SK-N-SH (cell line): Measurements from ENCODE around the gene PEMT. TPM values are rescaled to one million over a fixed set of nuclear protein-coding genes. Genes with fewer than 3 reads are reported as not detected.
"Not testable (repeated sequence)": the region's sequence is repeated elsewhere in the genome, so short reads cannot be mapped to it uniquely, and the experiment has no call there.

Experiments
- CTCF ChIA-PET: fragments of 300-600, 350-600 bp; formaldehyde crosslinking; extraction: SDS; loops from one replicate; lab custom pipeline; 2021; lab: Yijun Ruan, JAX
- POLR2A ChIA-PET: fragments of 350-600 bp; sonication (Branson Sonifier 250); formaldehyde crosslinking; extraction: SDS; loops from one replicate; lab custom pipeline; 2020; ENCODE audit warnings: antibody characterized with exemption, inconsistent platforms; lab: Yijun Ruan, JAX
- DNase-seq: peaks from one replicate; pipeline ENCODE4 v3.0.0; 2012
- H2AFZ ChIP-seq: fragments of 200-600 bp; sonication (generic); 2 replicates; pipeline ENCODE4 v1.8.1; 2016; ENCODE audit warnings: antibody characterized with exemption, mild to moderate bottlenecking, low read depth
- H3F3A ChIP-seq: fragments of 200-600 bp; sonication (generic); replicated peaks from 2 replicates; pipeline ENCODE3; 2016; ENCODE audit warnings: antibody characterized with exemption, mild to moderate bottlenecking; ENCODE audit not compliant: insufficient read depth
- H3K27ac ChIP-seq, 2 experiments: fragments of 200-500 bp in 1 of 2; fragments of 200-600 bp in 1 of 2; sonication (Bioruptor generic) in 1 of 2; sonication (generic), shearing (Covaris generic) in 1 of 2; 2 replicates each; pipeline versions ENCODE4 v1.5.1 to v1.6.1; 2014 to 2016; ENCODE audit warnings: low read depth in 2 of 2, inconsistent platforms in 1 of 2, low read length in 1 of 2, mild to moderate bottlenecking in 1 of 2, mixed read lengths in 1 of 2
- H3K27me3 ChIP-seq: fragments of 200-600 bp; sonication (generic), shearing (Covaris generic); 2 replicates; pipeline ENCODE4 v1.6.1; 2016; ENCODE audit warnings: mixed run types; ENCODE audit not compliant: insufficient read depth
- H3K36me3 ChIP-seq, 2 experiments: fragments of 200-500 bp in 1 of 2; fragments of 200-600 bp in 1 of 2; sonication (Bioruptor generic) in 1 of 2; sonication (generic) in 1 of 2; replicated peaks in 1 of 2; 2 replicates each; pipeline versions ENCODE3 to v1.5.1; 2014 to 2016; ENCODE audit warnings: low read length in 1 of 2, mild to moderate bottlenecking in 1 of 2; ENCODE audit not compliant: insufficient read depth in 2 of 2, control insufficient read depth in 1 of 2
- H3K4me1 ChIP-seq, 2 experiments: fragments of 200-500 bp in 1 of 2; fragments of 200-600 bp in 1 of 2; sonication (Bioruptor generic) in 1 of 2; sonication (generic), shearing (Covaris generic) in 1 of 2; 2 replicates each; pipeline versions ENCODE4 v1.5.1 to v1.6.1; 2014 to 2016; ENCODE audit warnings: low read depth in 1 of 2, low read length in 1 of 2, mixed run types in 1 of 2; ENCODE audit not compliant: insufficient read depth in 2 of 2, control insufficient read depth in 1 of 2
- H3K4me2 ChIP-seq: fragments of 200-600 bp; sonication (generic), shearing (Covaris generic); 2 replicates; pipeline ENCODE4 v1.6.1; 2017; ENCODE audit warnings: mixed run types
- H3K4me3 ChIP-seq, 2 experiments: fragments of 200-500 bp in 1 of 2; fragments of 200-600 bp in 1 of 2; sonication (Bioruptor generic) in 1 of 2; sonication (generic), shearing (Covaris generic) in 1 of 2; 2 replicates each; pipeline versions ENCODE4 v1.5.1 to v1.8.1; 2014 to 2016; ENCODE audit warnings: low read depth in 2 of 2, inconsistent platforms in 1 of 2, low read length in 1 of 2, mild to moderate bottlenecking in 1 of 2, mixed read lengths in 1 of 2, moderate library complexity in 1 of 2
- H3K79me2 ChIP-seq: fragments of 200-600 bp; sonication (generic); 2 replicates; pipeline ENCODE4 v1.8.1; 2017; ENCODE audit warnings: mild to moderate bottlenecking; ENCODE audit not compliant: insufficient read depth
- H3K9ac ChIP-seq: fragments of 200-600 bp; sonication (generic); 2 replicates; pipeline ENCODE4 v1.6.1; 2017; ENCODE audit warnings: mixed run types
- H3K9me2 ChIP-seq: fragments of 200-600 bp; sonication (generic); 2 replicates; pipeline ENCODE4 v1.6.1; 2017; ENCODE audit warnings: mixed run types
- H3K9me3 ChIP-seq: fragments of 200-600 bp; sonication (generic); 2 replicates; pipeline ENCODE4 v1.6.1; 2017; ENCODE audit warnings: mixed run types, mild to moderate bottlenecking, moderate library complexity
- H4K20me1 ChIP-seq: fragments of 200-600 bp; sonication (generic); 2 replicates; pipeline ENCODE4 v1.6.1; 2017; ENCODE audit warnings: mild to moderate bottlenecking, mixed run types; ENCODE audit not compliant: insufficient read depth
- FOSL2 ChIP-seq: IDR thresholded peaks from 2 replicates; pipeline ENCODE4 v1.4.0; 2012; ENCODE audit warnings: low read depth, mild to moderate bottlenecking, moderate library complexity, borderline replicate concordance
- FOXJ3 ChIP-seq: sonication (generic); formaldehyde crosslinking; IDR thresholded peaks from 2 replicates; pipeline ENCODE4 v1.5.1; 2020; ENCODE audit warnings: mild to moderate bottlenecking, missing genetic modification reagents
- GABPA ChIP-seq: IDR thresholded peaks from 2 replicates; pipeline ENCODE4 v1.4.0; 2012; ENCODE audit warnings: low read depth, mild to moderate bottlenecking
- MEF2A ChIP-seq: IDR thresholded peaks from 2 replicates; pipeline ENCODE4 v1.4.0; 2012; ENCODE audit warnings: low read depth, borderline replicate concordance
- NFIC ChIP-seq: IDR thresholded peaks from 2 replicates; pipeline ENCODE4 v1.4.0; 2012; ENCODE audit warnings: borderline replicate concordance
- RAD21 ChIP-seq: IDR thresholded peaks from 2 replicates; pipeline ENCODE4 v1.6.1; 2012; ENCODE audit warnings: mild to moderate bottlenecking, low read length
- SMC3 ChIP-seq: IDR thresholded peaks from 2 replicates; pipeline ENCODE4 v1.6.1; 2012; ENCODE audit warnings: low read depth, low read length, improper control_type of control experiment
- TAF1 ChIP-seq: IDR thresholded peaks from 2 replicates; pipeline ENCODE4 v1.6.1; 2012; ENCODE audit warnings: low read depth, mild to moderate bottlenecking, low read length, moderate library complexity, borderline replicate concordance
- YY1 ChIP-seq: IDR thresholded peaks from 2 replicates; pipeline ENCODE4 v1.4.0; 2012; ENCODE audit warnings: low read depth, mild to moderate bottlenecking
- WGBS: methylation state at CpG from one replicate; pipeline ENCODE4 v1.1.6; 2017; ENCODE audit warnings: low lambda C conversion rate; 5-methylcytosine and 5-hydroxymethylcytosine counted together
- polyA plus RNA-seq, 3 experiments: library from polyadenylated mRNA; depleted of rRNA; stranded (reverse); fragments of >200 nt; gene quantifications; 2 replicates each; pipeline ENCODE4 v1.2.3, GENCODE V29; 2012
- TF ChIP-seq, protein P1 (sequence below): fragments of 150-350 bp; IDR thresholded peaks from 2 replicates; pipeline ENCODE4 v1.6.1; 2016; ENCODE audit warnings: mild to moderate bottlenecking, low read depth, low read length
- TF ChIP-seq, protein P2 (sequence below): IDR thresholded peaks from 2 replicates; pipeline ENCODE4; 2012
- TF ChIP-seq, protein P3 (sequence below): IDR thresholded peaks from 2 replicates; pipeline ENCODE4 v1.4.0; 2012; ENCODE audit warnings: low read depth, borderline replicate concordance

The PEMT gene
- polyA plus RNA-seq, 1 of the 3 experiments (the other 2 are of a cell fraction) = 52.8 TPM

DNA sequence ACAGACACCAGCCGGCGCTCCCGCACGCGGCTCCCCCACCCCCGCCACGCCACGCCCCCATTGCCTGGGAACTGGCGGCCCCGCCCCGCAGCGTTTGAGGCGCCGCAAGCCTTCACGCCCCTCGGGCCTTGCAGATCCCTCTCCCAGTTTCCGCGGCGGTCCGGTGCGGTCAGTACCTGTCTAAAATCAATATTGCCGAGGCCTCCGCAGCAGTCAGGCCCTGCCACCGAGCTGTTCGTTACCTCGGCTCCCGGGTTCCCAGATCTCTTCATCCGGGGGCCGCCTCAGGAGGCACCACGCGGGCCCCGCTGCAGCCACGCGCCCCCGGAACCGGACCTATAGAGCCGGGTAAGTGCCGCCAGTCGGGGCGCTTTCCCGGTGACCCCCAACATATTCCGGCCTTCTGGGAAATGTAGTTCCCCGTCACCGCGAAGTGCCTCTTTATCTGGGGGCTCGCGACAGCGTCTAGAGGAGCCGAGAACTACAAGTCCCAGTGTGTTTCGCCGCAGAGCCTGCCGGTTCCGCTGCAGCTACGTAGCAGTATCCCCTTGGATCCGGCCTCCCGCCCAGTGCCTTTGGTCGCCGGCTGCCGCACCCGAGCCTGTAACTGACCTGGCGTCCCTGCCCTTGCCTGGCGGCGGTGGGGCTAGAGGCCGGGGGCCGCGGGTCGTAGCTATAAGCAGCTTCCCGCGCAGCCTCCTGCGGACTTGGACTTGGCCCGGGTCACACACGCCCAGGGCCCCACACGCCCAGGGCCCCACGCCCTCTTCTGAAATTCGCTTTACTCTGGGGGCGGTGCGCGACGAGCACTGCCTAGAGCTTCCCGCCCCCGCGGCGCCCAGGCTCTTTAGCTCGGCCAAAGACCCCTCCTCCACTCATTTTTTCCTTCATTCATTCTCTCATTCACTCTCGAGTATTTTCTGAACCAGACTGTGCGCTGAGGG, at the start of gene PEMT (continued):
- no peak; the same call in 1 of the 2 replicates for TF ChIP-seq FOXJ3
- no peak for TF ChIP-seq FOSL2
- TF ChIP-seq GABPA = peak; percentile 87
- TF ChIP-seq TAF1 = peak; percentile 38; the same call in 1 of the 2 replicates
- TF ChIP-seq, protein P1, sequence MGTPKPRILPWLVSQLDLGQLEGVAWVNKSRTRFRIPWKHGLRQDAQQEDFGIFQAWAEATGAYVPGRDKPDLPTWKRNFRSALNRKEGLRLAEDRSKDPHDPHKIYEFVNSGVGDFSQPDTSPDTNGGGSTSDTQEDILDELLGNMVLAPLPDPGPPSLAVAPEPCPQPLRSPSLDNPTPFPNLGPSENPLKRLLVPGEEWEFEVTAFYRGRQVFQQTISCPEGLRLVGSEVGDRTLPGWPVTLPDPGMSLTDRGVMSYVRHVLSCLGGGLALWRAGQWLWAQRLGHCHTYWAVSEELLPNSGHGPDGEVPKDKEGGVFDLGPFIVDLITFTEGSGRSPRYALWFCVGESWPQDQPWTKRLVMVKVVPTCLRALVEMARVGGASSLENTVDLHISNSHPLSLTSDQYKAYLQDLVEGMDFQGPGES = no peak
- no peak for TF ChIP-seq SMC3
- peak; percentile 19; the same call in 1 of the 2 replicates for TF ChIP-seq NFIC
- no peak for TF ChIP-seq RAD21
- TF ChIP-seq, protein P2, sequence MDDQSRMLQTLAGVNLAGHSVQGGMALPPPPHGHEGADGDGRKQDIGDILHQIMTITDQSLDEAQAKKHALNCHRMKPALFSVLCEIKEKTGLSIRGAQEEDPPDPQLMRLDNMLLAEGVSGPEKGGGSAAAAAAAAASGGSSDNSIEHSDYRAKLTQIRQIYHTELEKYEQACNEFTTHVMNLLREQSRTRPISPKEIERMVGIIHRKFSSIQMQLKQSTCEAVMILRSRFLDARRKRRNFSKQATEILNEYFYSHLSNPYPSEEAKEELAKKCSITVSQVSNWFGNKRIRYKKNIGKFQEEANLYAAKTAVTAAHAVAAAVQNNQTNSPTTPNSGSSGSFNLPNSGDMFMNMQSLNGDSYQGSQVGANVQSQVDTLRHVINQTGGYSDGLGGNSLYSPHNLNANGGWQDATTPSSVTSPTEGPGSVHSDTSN = 0 out of 2 replicates have a peak, but pooled peaks have one; percentile 15
- 0 out of 2 replicates have a peak, but pooled peaks have one; percentile 47 for TF ChIP-seq YY1
- TF ChIP-seq, protein P3, sequence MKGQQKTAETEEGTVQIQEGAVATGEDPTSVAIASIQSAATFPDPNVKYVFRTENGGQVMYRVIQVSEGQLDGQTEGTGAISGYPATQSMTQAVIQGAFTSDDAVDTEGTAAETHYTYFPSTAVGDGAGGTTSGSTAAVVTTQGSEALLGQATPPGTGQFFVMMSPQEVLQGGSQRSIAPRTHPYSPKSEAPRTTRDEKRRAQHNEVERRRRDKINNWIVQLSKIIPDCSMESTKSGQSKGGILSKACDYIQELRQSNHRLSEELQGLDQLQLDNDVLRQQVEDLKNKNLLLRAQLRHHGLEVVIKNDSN = peak; percentile 35; the same call in 1 of the 2 replicates
- no peak for TF ChIP-seq MEF2A

DNA sequence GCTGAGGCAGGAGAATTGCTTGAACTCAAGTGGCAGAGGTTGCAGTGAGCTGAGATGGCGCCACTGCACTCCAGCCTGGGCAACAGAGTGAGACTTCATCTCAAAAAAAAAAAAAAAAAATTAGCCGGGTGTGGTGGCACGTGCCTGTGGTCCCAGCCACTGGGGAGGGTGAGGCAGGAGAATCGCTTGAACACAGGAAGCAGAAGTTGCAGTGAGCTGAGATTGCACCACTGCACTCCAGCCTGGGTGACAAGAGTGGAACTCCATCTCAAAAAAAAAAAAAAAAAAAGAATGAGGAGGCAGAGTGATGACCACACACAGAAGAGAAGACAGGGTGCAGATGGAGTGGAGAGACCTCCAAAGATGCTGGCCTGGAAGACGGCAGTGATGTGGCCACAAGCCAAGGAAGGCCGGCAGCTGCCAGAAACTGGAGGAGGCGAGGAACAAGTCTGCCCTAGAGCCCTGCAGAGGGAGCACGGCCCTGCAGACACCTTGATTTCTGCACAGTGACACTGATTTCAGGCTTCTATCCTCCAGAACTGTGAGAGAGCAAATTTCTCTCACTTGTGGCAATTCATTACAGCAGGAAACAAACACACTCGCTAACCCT, 48.3 kb upstream of the PEMT start:
- H3K9me2 ChIP-seq, H3K4me3 ChIP-seq, H3F3A ChIP-seq, H3K4me1 ChIP-seq, H4K20me1 ChIP-seq, H3K79me2 ChIP-seq, POLR2A ChIA-PET, DNase-seq, H3K36me3 ChIP-seq, H3K4me2 ChIP-seq, H3K9ac ChIP-seq, H3K9me3 ChIP-seq, H2AFZ ChIP-seq, H3K27me3 ChIP-seq, H3K27ac ChIP-seq: not testable (repeated sequence)
- 49% methylated on average over 9 of the region's 9 CpGs for WGBS
- CTCF ChIA-PET = interaction anchor here (3.8 to 10.3 kb wide), 3 partner anchors 26 to 287 kb away, joined by 27 to 155 read pairs (median 43); no protein-coding TSS in a partner anchor
